C4-2B (cell line): Measurements from ENCODE around the gene RUFY4.
A peak's percentile ranks its signal among the peaks of the same experiment; 100 is the strongest.
"Not testable (repeated sequence)": the region's sequence is repeated elsewhere in the genome, so short reads cannot be mapped to it uniquely, and the experiment has no call there.

Source experiments
- H3K27ac ChIP-seq: fragments of 450-650 bp; 2 replicates; pipeline ENCODE4 v1.5.1; 2017
- CTCF ChIP-seq: fragments of 450-650 bp; conservative IDR thresholded peaks from 2 replicates; pipeline ENCODE4 v1.5.1; 2017; ENCODE audit warnings: mild to moderate bottlenecking
- ZFX ChIP-seq: fragments of 450-650 bp; IDR thresholded peaks from 2 replicates; pipeline ENCODE4 v1.6.1; 2017

The RUFY4 gene

GRCh38 chr2:218068721-218069334, at the start of gene RUFY4:
RUFY4 (plus strand) TSS chr2:218069253; CDS start chr2:218070606, 1,353 bp downstream.
- peak; percentile 87 for TF ChIP-seq CTCF
- not testable (repeated sequence) for H3K27ac ChIP-seq

GRCh38 chr2:218019411-218020060, 49.5 kb upstream of the RUFY4 start:
- no peak for TF ChIP-seq ZFX
- no peak for TF ChIP-seq CTCF
- no peak overlapping the region for H3K27ac ChIP-seq

GRCh38 chr2:218020281-218020680, 48.8 kb upstream of the RUFY4 start:
- H3K27ac ChIP-seq, result no peak overlapping the region
- TF ChIP-seq ZFX (no peak), CTCF (no peak)

- H3K27ac ChIP-seq, result no peak overlapping the region
- TF ChIP-seq CTCF, result no peak
- TF ChIP-seq ZFX, result no peak
Measured at GRCh38 chr2:218020966-218021535, 48.0 kb upstream of the RUFY4 start.

- no peak overlapping the region for H3K27ac ChIP-seq
- no peak for TF ChIP-seq CTCF
- TF ChIP-seq ZFX, result no peak
Measured at GRCh38 chr2:218021536-218022071, 47.4 kb upstream of the RUFY4 start.

GRCh38 chr2:218022131-218022850, 46.8 kb upstream of the RUFY4 start:
- TF ChIP-seq CTCF (no peak), ZFX (no peak)
- H3K27ac ChIP-seq, result no peak overlapping the region
